Type B pancreatic cell (in vitro differentiated cells): ENCODE results near the gene PDIA2. TPM values are rescaled to one million over a fixed set of nuclear protein-coding genes. Genes with fewer than 3 reads are reported as not detected.

Source experiments
- DNase-seq: peaks from one replicate; pipeline ENCODE4 v3.0.0; 2021; ENCODE audit warnings: mixed read lengths; ENCODE audit not compliant: unreplicated experiment; ENCODE audit errors: extremely low spot score
- H3K27ac Mint-ChIP-seq: 2 replicates; pipeline ENCODE4 v1.8.0; 2021; ENCODE audit warnings: mild to moderate bottlenecking, mixed read lengths
- H3K27me3 Mint-ChIP-seq: 2 replicates; pipeline ENCODE4 v1.8.0; 2021; ENCODE audit warnings: mixed read lengths
- H3K36me3 Mint-ChIP-seq: 2 replicates; pipeline ENCODE4 v1.8.0; 2021; ENCODE audit warnings: mixed read lengths
- H3K4me1 Mint-ChIP-seq: one replicate; pipeline ENCODE4 v1.8.0; 2021; ENCODE audit warnings: mixed read lengths; ENCODE audit not compliant: unreplicated experiment
- H3K4me3 Mint-ChIP-seq: 2 replicates; pipeline ENCODE4 v1.8.0; 2021; ENCODE audit warnings: mild to moderate bottlenecking, mixed read lengths
- H3K9me3 Mint-ChIP-seq: 2 replicates; pipeline ENCODE4 v1.8.0; 2021; ENCODE audit warnings: mixed read lengths
- total RNA-seq: library from RNA; stranded (reverse); gene quantifications from 2 replicates; pipeline ENCODE4 v1.2.1, GENCODE V29; 2021; ENCODE audit warnings: low replicate concordance
- TF ChIP-seq, protein P1 (sequence below): fragments of 200-600 bp; sonication (generic); conservative IDR thresholded peaks from 2 replicates; pipeline ENCODE4 v1.5.0; 2021; ENCODE audit warnings: antibody characterized with exemption, mild to moderate bottlenecking

PDIA2 gene
- total RNA-seq, 1 donor from 2014 or later, result 1.0 TPM

GRCh38 chr16:268141-269053, 14.6 kb upstream of the PDIA2 start:
- Mint-ChIP-seq H3K4me3 (no peak overlapping the region), H3K4me1 (no peaks in the 10 kb centered on the region), H3K36me3 (no peaks in the 10 kb centered on the region), H3K27me3 (peaks cover 5% of the 10 kb centered on the region), H3K27ac (no peak overlapping the region), H3K9me3 (no peaks in the 10 kb centered on the region)
- TF ChIP-seq, protein P1, sequence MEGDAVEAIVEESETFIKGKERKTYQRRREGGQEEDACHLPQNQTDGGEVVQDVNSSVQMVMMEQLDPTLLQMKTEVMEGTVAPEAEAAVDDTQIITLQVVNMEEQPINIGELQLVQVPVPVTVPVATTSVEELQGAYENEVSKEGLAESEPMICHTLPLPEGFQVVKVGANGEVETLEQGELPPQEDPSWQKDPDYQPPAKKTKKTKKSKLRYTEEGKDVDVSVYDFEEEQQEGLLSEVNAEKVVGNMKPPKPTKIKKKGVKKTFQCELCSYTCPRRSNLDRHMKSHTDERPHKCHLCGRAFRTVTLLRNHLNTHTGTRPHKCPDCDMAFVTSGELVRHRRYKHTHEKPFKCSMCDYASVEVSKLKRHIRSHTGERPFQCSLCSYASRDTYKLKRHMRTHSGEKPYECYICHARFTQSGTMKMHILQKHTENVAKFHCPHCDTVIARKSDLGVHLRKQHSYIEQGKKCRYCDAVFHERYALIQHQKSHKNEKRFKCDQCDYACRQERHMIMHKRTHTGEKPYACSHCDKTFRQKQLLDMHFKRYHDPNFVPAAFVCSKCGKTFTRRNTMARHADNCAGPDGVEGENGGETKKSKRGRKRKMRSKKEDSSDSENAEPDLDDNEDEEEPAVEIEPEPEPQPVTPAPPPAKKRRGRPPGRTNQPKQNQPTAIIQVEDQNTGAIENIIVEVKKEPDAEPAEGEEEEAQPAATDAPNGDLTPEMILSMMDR, result no peak
- DNase-seq, result no peak

- TF ChIP-seq, protein P1, result no peak
- H3K9me3 Mint-ChIP-seq, result no peaks in the 10 kb centered on the region
- DNase-seq, result no peak
- H3K27me3 Mint-ChIP-seq, result peaks cover 7% of the 10 kb centered on the region
- H3K4me1 Mint-ChIP-seq, result no peaks in the 10 kb centered on the region
- H3K36me3 Mint-ChIP-seq, result no peaks in the 10 kb centered on the region
- no peak overlapping the region for H3K4me3 Mint-ChIP-seq
- H3K27ac Mint-ChIP-seq, result no peak overlapping the region
Measured at GRCh38 chr16:269061-269796, 13.7 kb upstream of the PDIA2 start.

DNA sequence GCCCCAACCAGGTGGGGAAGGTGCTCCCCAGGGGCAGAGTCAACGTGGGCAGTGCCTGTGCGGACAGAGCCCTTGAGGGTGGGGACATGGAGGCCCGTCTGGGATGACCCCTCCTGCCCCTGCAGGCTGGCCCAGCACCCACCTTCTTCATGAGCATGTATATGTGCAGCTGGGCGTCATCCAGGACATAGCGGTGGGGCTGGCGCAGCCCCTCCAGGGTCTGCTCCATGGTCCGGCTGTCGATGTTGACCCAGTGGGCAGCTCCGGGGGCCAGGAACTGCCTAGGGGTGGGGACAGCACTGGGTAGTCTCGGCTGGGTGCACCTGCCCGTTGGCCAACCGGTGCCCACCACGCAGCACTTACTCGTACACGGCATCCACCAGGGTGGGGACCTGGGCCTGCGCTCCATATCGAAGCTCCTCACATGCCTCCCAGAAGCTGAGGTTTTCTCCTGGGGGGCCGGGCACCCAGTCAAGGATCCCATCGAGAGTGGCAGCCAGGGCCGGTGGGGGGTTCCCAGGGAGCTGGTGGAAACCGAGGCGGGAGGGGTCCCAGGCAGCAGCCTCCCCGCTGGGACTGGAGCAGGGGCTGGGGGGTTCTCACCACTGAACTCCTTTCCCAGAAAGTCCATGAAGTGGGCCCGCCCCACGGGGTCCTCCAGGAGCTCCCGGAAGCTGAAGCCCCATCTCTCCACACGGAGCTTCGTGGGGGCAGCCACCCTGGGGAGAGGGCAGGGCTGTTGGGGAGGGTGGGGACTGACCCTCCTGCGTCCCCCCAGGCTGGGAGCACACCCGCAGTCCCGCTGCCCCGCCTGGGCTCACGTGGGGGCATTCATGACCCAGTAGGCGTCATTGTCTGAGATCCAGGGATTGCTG, 12.3 kb upstream of the PDIA2 start:
- H3K36me3 Mint-ChIP-seq, result no peaks in the 10 kb centered on the region
- H3K9me3 Mint-ChIP-seq, result no peaks in the 10 kb centered on the region
- H3K27ac Mint-ChIP-seq, result no peak overlapping the region
- H3K27me3 Mint-ChIP-seq, result peaks cover 13% of the 10 kb centered on the region
- TF ChIP-seq, protein P1, result no peak
- DNase-seq, result no peak
- H3K4me3 Mint-ChIP-seq, result no peak overlapping the region
- no peaks in the 10 kb centered on the region for H3K4me1 Mint-ChIP-seq

DNA sequence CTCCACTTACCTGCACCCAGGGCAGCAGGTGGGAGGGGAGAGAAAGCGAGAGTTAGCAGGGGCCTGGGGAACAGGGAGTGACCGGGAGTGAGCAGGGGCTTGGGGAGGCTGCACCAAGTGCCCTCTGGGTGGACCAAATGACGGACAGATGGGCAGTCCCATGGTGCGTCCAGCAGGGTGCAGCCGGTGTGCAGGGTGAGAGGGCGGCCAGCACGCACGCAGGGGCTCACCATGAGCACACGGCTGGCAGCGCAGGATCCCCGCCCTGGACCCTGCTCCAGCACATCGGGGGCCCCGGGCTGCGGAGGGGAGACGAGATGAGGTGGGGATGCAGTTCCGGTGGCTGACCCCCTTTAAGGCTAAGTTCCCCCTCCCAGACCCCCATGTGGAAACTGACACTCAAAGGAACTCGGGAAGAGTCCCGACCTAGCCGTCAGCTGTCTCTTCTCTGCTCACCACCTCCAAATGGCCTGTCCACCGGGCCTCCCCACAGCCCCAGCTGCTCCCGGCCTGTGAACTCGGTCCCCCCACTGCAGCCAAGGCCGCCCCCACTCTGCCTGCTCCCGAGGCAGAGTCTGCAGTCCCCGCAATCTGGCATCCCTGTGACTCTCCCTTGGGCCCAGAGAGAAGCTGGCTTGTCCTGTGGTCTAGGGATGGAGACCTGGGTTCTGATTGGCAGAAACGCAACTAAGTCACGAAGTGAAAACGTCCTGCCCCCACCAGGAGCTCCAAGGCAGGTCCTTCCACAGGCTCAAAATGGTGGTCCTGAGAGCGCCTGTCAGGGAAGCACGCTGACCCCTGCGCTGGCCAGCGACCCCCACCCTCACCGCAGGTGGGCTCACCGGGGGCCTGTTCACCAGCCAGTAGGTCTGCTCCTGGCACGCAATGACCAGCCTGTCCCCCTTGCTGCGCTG, 10.1 kb upstream of the PDIA2 start:
- Mint-ChIP-seq H3K9me3 (no peaks in the 10 kb centered on the region), H3K27me3 (peaks cover 27% of the 10 kb centered on the region), H3K4me3 (no peak overlapping the region), H3K4me1 (no peaks in the 10 kb centered on the region), H3K36me3 (no peaks in the 10 kb centered on the region), H3K27ac (no peak overlapping the region)
- DNase-seq, result no peak
- TF ChIP-seq, protein P1, result no peak
